T-helper 1 cell treated with Interleukin-12 subunit alpha and Interleukin-12 subunit beta and Interleukin-4 antibody, amounts not matched to agents 30 μg/mL and 1 μg/mL, for 36 hours (primary cell): Measurements from ENCODE around the gene RTN4.
"Not testable (repeated sequence)": the region's sequence is repeated elsewhere in the genome, so short reads cannot be mapped to it uniquely, and the experiment has no call there.

Experiments
- H3K27ac Mint-ChIP-seq: one replicate; pipeline ENCODE4 v1.8.0; 2021; ENCODE audit warnings: mild to moderate bottlenecking, mixed read lengths
- H3K27me3 Mint-ChIP-seq: one replicate; pipeline ENCODE4 v1.8.0; 2021; ENCODE audit warnings: low read depth, mixed read lengths
- H3K36me3 Mint-ChIP-seq: one replicate; pipeline ENCODE4 v1.8.0; 2021; ENCODE audit warnings: low read depth, mixed read lengths
- H3K4me1 Mint-ChIP-seq: one replicate; pipeline ENCODE4 v1.8.0; 2021; ENCODE audit warnings: low read depth, mixed read lengths
- H3K4me3 Mint-ChIP-seq: one replicate; pipeline ENCODE4 v1.8.0; 2021; ENCODE audit warnings: mild to moderate bottlenecking, moderate library complexity, mixed read lengths
- H3K9me3 Mint-ChIP-seq: one replicate; pipeline ENCODE4 v1.8.0; 2021; ENCODE audit warnings: mixed read lengths

Gene RTN4

GRCh38 chr2:55050100-55050994 lies at the start of gene RTN4:
Gene RTN4 (minus strand): TSS chr2:55050451. CDS start chr2:55050300, 151 bp downstream.
- Mint-ChIP-seq H3K27me3 (no peaks in the 10 kb centered on the region), H3K4me3 (peak within 1 kb of the TSS; percentile 99), H3K9me3 (no peaks in the 10 kb centered on the region), H3K27ac (peak within 1 kb of the TSS; percentile 98), H3K4me1 (peaks cover 49% of the 10 kb centered on the region), H3K36me3 (peaks cover 5% of the 10 kb centered on the region)

GRCh38 chr2:55099493-55099877 lies 49.2 kb upstream of the RTN4 start:
- no peaks in the 10 kb centered on the region for H3K36me3 Mint-ChIP-seq
- no peaks in the 10 kb centered on the region for H3K27me3 Mint-ChIP-seq
- H3K4me1 Mint-ChIP-seq = peaks cover 12% of the 10 kb centered on the region
- no peaks in the 10 kb centered on the region for H3K9me3 Mint-ChIP-seq
- H3K4me3 Mint-ChIP-seq = no peak overlapping the region
- no peak overlapping the region for H3K27ac Mint-ChIP-seq

GRCh38 chr2:55097461-55098410 lies 47.5 kb upstream of the RTN4 start:
- no peaks in the 10 kb centered on the region for H3K27me3 Mint-ChIP-seq
- H3K4me3 Mint-ChIP-seq = no peak overlapping the region
- H3K9me3 Mint-ChIP-seq = no peaks in the 10 kb centered on the region
- peaks cover 16% of the 10 kb centered on the region for H3K4me1 Mint-ChIP-seq
- H3K27ac Mint-ChIP-seq = no peak overlapping the region
- H3K36me3 Mint-ChIP-seq = no peaks in the 10 kb centered on the region

GRCh38 chr2:55097082-55097460 lies 46.8 kb upstream of the RTN4 start:
- Mint-ChIP-seq H3K27me3 (no peaks in the 10 kb centered on the region), H3K4me1 (peaks cover 20% of the 10 kb centered on the region), H3K36me3 (no peaks in the 10 kb centered on the region), H3K27ac (no peak overlapping the region), H3K9me3 (no peaks in the 10 kb centered on the region), H3K4me3 (no peak overlapping the region)

GRCh38 chr2:55096586-55096985 lies 46.3 kb upstream of the RTN4 start:
- peaks cover 20% of the 10 kb centered on the region for H3K4me1 Mint-ChIP-seq
- no peak overlapping the region for H3K27ac Mint-ChIP-seq
- H3K4me3 Mint-ChIP-seq = no peak overlapping the region
- no peaks in the 10 kb centered on the region for H3K27me3 Mint-ChIP-seq
- H3K9me3 Mint-ChIP-seq = no peaks in the 10 kb centered on the region
- no peaks in the 10 kb centered on the region for H3K36me3 Mint-ChIP-seq

- Mint-ChIP-seq H3K4me1 (peaks cover 8% of the 10 kb centered on the region), H3K27me3 (no peaks in the 10 kb centered on the region), H3K36me3 (no peaks in the 10 kb centered on the region), H3K27ac (peak overlapping the region; percentile 18), H3K4me3 (peak overlapping the region; percentile 52), H3K9me3 (no peaks in the 10 kb centered on the region)
Measured at GRCh38 chr2:55093381-55093780, 43.1 kb upstream of the RTN4 start.

GRCh38 chr2:55092439-55092838 lies 42.2 kb upstream of the RTN4 start:
- Mint-ChIP-seq H3K27me3 (no peaks in the 10 kb centered on the region), H3K9me3 (no peaks in the 10 kb centered on the region), H3K4me3 (no peak overlapping the region), H3K27ac (no peak overlapping the region), H3K36me3 (no peaks in the 10 kb centered on the region), H3K4me1 (peaks cover 8% of the 10 kb centered on the region)

GRCh38 chr2:55091681-55092080 lies 41.4 kb upstream of the RTN4 start:
- not testable (repeated sequence) for H3K27me3 Mint-ChIP-seq, H3K4me3 Mint-ChIP-seq, H3K4me1 Mint-ChIP-seq, H3K27ac Mint-ChIP-seq, H3K9me3 Mint-ChIP-seq, H3K36me3 Mint-ChIP-seq

GRCh38 chr2:55090702-55091101 lies 40.5 kb upstream of the RTN4 start:
- H3K4me3 Mint-ChIP-seq = no peak overlapping the region
- H3K27ac Mint-ChIP-seq = no peak overlapping the region
- H3K36me3 Mint-ChIP-seq = no peaks in the 10 kb centered on the region
- H3K27me3 Mint-ChIP-seq = no peaks in the 10 kb centered on the region
- H3K9me3 Mint-ChIP-seq = no peaks in the 10 kb centered on the region
- peaks cover 8% of the 10 kb centered on the region for H3K4me1 Mint-ChIP-seq

GRCh38 chr2:55089726-55090125 lies 39.5 kb upstream of the RTN4 start:
- Mint-ChIP-seq H3K27ac (no peak overlapping the region), H3K4me1 (peaks cover 8% of the 10 kb centered on the region), H3K36me3 (no peaks in the 10 kb centered on the region), H3K9me3 (no peaks in the 10 kb centered on the region), H3K27me3 (no peaks in the 10 kb centered on the region), H3K4me3 (no peak overlapping the region)

- no peaks in the 10 kb centered on the region for H3K27me3 Mint-ChIP-seq
- H3K36me3 Mint-ChIP-seq = no peaks in the 10 kb centered on the region
- H3K4me1 Mint-ChIP-seq = peaks cover 9% of the 10 kb centered on the region
- no peak overlapping the region for H3K4me3 Mint-ChIP-seq
- no peaks in the 10 kb centered on the region for H3K9me3 Mint-ChIP-seq
- no peak overlapping the region for H3K27ac Mint-ChIP-seq
Measured at GRCh38 chr2:55088400-55088799, 38.1 kb upstream of the RTN4 start.

- no peak overlapping the region for H3K27ac Mint-ChIP-seq
- H3K9me3 Mint-ChIP-seq = no peaks in the 10 kb centered on the region
- no peaks in the 10 kb centered on the region for H3K27me3 Mint-ChIP-seq
- no peaks in the 10 kb centered on the region for H3K36me3 Mint-ChIP-seq
- H3K4me1 Mint-ChIP-seq = peaks cover 7% of the 10 kb centered on the region
- no peak overlapping the region for H3K4me3 Mint-ChIP-seq
Measured at GRCh38 chr2:55087936-55088335, 37.7 kb upstream of the RTN4 start.

- H3K4me3 Mint-ChIP-seq = no peak overlapping the region
- no peak overlapping the region for H3K27ac Mint-ChIP-seq
- no peaks in the 10 kb centered on the region for H3K36me3 Mint-ChIP-seq
- no peaks in the 10 kb centered on the region for H3K27me3 Mint-ChIP-seq
- no peaks in the 10 kb centered on the region for H3K9me3 Mint-ChIP-seq
- peaks cover 6% of the 10 kb centered on the region for H3K4me1 Mint-ChIP-seq
Measured at GRCh38 chr2:55087501-55087900, 37.2 kb upstream of the RTN4 start.

- H3K27ac Mint-ChIP-seq = no peak overlapping the region
- no peaks in the 10 kb centered on the region for H3K36me3 Mint-ChIP-seq
- H3K27me3 Mint-ChIP-seq = no peaks in the 10 kb centered on the region
- no peak overlapping the region for H3K4me3 Mint-ChIP-seq
- H3K4me1 Mint-ChIP-seq = peaks cover 5% of the 10 kb centered on the region
- H3K9me3 Mint-ChIP-seq = peaks cover 2% of the 10 kb centered on the region
Measured at GRCh38 chr2:55085113-55086040, 35.1 kb upstream of the RTN4 start.
